GM19351 (cell line): ENCODE results near the gene COLQ.
A peak's percentile ranks its signal among the peaks of the same experiment; 100 is the strongest.

Experiments
- ATAC-seq: cut with Tn5 transposase; IDR thresholded peaks from one replicate; pipeline ENCODE4 v1.9.1; 2021; ENCODE audit warnings: mild to moderate bottlenecking, moderate library complexity; ENCODE audit not compliant: unreplicated experiment

Gene COLQ

DNA sequence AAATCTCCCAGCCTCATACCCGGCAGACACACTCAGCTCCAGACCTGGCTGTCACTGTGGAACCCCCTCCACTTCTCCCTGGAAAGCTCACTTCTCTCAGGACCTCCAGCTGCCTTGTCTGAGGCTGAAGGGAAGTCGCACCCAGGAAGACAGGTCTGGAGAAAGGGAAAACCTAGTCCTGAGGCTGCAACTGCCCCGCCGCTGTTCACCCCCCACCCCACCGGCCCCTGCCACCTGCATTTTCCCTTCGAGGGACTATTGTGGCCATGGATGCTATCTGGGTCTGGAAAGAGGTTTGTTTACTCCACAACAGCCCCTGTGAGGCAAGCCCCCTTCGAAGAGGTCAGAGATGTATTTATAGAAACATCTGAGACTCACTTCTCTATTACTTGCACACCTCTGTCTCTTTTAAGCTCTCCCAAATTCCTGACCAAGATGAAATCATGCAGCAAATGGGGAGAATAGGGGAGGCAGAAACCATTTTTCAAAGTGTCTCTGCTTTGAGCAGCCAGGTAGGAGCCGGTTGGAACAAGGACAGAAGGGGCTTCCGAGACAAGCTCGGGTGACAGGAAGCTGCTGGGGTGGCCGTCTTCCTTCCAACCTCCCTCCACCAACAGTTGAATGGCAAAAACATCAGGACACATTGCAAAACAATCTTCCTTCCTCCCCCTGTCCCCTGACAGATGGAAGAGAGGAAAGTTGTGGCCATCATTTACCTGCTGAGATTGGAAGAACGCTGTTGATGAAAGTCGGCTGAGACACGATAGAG lies 518 bp downstream of the COLQ start:
- no peak for ATAC-seq

DNA sequence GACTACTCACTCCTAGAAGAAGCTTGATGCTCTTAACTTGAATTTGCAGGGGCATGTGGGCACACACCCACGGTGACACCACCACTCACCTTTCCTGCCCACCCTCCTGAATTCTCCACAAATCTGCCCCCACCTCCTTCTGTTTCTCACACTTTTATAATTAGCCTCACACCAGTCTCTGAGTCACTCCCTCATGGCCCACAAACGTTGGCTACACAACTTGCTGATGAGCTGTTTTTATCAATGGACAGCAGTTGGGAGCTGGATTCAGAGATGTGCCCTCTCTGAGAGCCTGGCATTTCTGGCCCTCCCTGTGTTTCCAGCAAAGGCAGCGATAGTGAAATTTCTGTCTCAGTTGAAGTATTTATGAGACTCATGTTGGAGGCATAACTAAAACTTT lies 1.3 kb downstream of the COLQ start:
- no peak for ATAC-seq

DNA sequence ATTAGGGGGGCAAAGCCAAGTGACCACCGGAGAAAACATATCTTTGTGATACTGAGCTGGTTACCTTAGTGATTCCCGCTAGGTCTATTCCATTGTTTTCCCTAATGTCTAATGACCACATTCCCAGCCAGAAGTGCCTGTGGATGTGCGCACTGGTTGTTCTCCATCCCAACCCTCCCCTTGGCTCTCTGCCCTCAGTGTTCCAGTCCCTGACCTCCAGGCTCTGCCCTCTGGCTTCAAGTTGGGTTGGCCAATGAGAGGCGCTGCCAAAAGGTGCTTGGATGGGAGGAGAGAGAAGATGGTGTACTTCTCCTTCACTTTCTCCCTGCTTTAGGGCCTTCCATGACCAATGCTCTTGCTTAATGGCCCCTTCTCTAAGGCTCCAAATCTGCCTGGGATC lies 2.4 kb downstream of the COLQ start:
- no peak for ATAC-seq

DNA sequence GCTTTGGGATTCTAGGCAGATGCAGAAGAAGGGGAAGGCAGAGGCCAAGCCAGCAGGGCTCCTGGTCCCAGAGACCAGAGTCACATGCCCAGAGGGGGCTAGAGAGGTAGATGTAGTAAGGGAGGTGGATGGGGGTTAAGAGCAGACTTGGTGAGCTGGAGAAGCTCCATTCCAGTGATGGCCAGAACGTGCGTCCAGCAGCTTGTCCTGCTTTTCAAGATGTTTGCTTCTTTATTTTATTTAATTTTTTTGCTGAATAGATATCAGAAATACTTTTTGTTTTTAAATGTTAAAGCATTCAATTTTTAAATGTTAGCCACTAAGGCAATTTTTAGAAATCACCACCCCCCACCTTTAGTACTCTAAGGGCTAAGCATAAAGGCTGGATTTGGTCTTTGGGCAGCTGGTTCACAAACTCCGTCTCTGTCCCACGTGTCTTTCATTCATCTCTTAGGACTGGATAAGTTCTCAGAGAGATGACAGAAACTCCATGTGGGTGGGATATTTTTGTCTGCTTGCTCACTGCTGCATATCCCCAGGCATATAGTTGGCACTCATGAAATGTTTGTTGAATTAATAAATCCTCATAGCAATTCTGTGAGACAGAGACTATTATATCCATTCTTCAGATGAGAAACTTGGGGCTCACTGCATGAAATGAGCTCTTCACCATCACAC lies 6.7 kb downstream of the COLQ start:
- ATAC-seq: no peak

DNA sequence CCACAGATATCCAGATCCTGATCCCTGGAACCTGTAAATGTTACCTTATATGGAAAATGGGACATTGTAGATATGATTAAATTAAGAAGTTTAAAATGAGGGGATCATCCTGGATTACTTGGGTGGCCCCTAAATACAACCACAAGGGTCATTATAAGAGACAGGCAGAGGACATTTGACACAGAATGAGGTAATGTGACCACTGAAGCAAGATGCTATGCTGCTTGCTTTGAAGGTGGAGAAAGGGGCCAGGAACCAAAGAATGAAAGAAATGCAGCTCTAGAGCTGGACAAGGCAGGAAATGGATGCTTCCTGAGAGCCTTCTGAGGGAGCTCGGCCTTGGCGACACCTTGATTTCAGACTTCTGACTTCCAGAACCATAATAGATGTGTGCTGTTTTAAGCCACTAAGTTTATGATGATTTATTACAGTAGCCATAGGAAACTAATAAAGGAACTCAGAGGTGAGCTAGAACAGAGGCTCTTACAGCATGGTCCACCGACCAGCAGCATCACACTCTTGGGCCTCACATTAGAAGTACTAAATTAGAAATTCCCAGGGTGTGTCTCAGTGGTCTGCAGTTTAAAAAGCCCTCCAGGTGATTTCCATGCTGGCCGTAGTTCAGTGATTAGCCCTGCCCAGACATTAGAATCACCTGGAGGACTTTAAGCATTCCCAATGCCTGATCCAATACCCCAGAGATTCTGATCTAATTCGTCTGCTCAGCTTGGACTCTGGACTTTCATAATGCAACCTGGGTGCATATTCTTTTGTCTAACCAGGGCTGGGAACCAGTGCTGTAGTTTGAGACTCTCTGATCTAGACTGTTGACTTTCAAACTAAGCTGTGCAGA lies 7.5 kb downstream of the COLQ start:
- no peak for ATAC-seq

DNA sequence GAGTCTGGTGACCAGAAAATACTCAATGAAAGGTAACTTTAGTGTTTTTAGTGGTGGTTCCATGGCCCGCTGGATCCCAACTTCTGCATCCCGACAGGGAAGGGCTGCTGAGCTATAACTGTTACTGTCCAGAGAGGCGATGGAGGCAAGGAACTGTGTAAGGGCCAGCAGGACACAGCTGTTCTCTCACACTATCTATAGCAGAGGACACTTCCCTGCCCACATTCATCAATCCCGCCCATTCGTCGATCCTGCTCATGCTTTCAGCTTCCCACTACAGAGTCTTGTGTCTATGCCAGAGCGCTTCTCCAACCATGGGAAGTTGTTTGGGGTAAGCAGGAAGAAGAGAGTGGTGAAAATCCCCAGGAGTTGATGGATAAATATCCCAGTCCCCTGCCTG lies 8.4 kb downstream of the COLQ start:
- no peak for ATAC-seq

DNA sequence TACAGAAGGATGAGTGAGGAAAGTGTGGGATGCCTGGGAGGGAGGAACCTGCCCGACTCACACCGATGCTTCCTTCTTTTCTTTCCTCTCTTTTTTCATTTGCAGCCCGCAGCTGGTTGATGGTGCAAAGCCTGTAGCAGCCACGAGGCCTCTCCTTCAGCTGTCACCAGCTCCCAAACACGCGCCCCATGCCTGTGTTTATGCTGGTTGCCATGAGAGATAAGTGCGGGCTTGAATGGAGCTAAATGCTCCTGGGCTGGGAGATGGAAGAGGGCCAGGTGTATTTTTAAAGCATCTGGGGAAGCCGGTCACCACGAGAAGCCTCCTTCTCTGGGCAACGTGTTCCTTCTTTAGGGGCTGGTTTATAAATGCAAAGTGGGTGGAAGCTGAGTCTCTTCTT lies 9.3 kb downstream of the COLQ start:
- ATAC-seq: no peak

DNA sequence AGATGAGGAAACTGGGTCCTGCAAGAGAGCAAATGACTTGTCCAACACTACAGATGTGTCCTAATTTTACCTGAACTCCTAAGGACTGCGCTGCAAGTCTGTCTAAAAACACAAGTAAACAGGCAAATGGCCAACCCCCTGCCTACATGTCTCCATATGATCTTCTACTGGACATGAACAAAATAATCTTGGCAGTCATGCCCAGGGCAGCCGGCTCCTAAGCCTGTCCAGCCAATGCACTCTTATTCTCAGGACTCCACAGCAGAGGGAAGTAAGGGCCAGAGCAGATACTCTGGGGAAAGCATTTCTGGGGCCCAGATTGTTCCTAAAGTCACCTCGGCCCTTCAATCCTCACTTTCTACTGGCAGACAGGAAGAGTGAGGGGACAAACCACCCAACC lies 10.3 kb downstream of the COLQ start:
- ATAC-seq: no peak

DNA sequence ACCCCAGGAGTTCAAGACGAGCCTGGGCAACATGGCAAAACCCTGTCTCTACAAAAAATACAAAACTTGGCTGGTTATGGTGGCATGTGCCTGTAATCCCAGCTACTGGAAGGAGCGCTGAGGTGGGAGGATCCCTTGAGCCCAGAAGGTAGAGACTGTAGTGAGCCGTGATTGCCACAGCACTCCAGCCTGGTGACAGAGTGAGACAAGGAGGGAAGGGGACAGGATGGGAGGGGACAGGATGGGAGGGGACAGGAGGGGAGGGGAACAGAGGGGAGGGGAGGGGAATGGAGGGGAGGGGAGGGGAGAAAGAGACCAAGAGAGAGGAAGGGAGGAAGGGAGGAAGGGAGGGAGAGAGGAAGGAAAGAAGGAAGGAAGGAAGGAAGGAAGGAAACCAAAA lies 11.0 kb downstream of the COLQ start:
- no peak for ATAC-seq

DNA sequence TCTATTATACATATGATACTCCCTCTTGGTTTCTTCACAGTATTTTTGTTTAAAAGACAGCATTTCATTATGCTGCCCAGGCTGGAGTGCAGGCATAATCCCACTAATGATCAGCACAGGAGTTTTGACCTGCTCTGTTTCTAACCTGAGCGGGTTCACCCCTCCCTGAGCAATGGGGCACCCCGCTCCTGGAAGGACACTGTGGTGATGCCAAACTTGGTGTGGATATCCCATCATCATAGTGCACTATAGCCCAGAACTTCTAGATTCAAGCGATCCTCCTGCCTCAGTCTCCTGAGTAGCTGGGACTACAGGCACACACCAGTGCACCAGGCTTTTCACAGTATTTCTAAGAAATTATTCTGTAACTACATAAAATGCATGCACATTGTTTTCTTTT lies 14.9 kb downstream of the COLQ start:
- no peak for ATAC-seq

DNA sequence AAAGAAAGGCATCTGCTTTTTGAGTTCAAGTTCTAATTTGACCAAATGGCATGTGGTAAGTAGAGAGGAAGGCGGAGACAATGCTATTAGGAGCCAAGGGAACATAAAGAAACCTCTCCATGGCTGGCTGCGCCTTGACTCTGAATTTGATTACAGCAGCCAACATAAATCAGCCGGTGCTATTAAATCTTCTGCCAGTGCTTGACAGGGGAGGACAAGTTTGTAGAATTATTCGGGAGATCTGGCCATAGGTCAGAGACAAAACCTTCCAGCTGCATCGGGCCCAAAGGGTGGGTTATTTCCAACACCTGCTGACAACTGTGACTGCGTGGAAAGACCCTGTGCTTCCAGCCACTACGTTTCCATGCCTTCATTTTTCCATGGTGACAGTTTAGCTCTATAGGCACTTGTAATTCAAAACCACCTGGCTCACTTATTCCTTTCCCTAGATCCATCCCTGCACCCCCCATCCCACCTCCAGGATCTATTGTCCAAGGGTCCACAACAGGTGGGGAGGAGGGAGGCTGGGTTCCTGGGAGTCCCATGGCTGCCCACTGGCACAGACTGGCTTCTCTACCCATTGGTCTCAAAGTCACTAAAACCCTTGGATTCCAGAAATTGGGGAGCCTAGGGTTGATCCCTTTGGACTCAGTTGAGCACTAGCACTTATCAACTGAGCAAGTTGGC lies 15.9 kb downstream of the COLQ start:
- ATAC-seq: no peak

DNA sequence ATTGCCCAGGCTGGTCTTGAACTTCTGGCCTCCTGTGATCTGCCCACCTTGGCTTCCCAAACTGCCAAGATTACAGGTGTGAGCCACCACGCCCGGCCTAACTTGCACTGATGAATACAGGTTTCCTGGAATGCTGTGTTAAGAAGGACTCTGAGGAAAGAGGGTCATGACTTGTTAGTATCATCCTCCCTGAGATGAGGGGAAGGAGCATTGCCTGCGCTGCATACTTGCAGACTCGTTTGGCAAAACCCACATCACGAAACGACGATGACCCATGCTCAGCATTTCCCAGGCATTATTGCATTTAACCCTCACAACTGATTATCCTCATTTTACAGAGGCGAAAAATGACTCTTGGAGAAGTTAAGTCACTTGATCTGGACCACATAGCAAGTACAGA lies 18.9 kb downstream of the COLQ start:
- ATAC-seq: no peak

DNA sequence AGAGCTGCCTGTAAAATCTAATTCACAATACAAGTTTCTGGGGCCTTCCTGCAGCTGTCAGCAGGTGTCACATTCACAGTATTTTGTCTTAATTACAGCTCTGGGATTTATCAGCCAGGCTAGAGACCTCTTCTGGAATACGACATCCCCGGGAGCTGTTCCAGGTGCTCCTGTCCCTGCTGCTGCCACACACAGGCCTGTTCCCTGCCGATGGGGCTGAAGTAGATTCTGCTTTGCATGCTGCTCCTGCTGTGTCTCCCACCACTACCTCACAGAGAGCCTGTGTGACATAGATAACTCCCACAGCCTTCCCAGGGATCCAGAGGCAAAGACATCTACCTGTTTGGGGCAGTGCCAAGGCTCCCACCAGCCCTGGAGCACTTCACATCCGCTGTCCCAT lies 20.4 kb downstream of the COLQ start:
- no peak for ATAC-seq

DNA sequence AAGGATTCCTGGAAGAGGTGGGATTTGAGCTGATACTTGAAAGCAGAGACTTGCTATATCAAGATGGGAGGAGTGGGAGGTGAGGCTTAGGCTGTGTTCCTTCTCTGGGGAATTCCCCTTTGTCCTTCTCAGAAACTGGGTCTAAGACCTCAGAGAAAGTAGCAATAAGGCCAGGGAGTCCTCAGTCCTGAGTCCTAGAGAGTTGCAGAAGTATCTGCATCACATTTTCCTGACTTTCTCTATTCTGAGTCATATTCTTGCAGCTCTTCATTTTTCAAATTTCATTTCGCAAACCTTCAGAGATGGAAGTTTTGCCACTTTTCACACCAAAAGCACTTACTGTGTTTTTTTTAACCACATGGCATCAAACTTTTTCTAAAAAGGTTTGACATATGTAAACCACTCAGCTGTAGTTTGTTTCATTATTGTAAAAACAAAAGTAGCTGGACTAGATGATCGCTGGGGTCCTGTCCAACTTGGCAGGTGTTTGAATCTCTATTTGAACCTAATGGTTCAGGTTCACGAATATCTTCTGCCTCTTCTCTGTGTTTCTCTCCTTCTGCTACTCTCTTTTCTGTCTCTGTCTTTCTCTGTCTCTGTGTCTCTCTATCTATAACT lies 21.3 kb downstream of the COLQ start:
- peak; percentile 52 for ATAC-seq

DNA sequence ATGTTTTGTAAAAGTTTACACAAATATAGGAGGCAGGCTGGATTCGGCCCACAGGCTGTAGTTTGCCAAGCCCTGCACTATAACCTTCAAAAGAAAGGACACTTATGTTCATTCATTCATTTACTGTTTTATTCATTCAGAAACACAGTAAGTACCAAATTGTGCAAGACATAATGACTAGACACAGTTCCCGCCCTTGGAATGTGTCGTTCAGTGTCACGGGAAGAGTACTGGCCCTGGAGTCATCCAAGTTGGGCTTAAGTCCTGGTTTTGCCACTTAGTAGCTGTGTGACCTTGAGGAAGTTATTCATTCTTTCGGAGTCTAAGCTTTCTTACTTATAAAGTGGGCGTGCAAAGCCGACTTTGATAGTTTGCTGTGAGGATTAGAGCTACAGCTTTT lies 22.0 kb downstream of the COLQ start:
- no peak for ATAC-seq

DNA sequence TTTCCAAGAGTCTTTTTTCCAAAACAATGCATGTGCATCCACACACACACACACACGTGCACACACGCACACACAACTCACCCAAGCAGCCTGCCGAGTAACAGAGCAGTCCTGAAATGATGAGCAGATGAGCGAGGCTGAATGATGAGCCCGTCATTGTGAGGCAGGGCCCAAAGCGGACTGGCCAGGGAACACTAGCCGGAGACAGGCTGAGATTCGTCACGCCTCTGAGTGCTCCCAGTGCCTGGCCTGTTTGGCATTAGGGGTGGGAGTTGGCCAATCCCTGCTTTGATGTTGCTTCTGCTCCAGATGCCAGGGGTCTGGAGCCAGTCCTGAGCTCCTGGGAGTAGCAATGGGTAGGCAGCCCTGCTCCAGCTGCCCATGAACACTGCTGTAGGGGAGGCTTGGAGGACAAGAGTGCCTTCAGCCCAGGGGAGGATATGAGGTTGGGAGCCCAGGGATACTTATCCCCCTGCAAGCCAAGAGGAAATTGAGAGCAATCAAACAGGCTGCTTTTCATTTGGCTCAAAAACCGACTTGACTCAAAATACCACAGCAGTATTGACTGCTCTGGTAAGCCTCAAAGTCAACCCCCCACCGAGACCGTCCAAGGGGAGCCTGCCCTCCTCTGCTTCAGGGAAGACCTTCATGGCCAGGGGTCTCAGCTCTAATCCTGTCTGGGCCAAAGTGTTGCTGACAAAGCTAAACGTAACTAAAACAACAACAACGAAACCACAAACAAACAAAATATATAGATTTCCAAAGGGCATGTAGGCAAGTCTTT lies 22.9 kb downstream of the COLQ start:
- ATAC-seq: no peak

DNA sequence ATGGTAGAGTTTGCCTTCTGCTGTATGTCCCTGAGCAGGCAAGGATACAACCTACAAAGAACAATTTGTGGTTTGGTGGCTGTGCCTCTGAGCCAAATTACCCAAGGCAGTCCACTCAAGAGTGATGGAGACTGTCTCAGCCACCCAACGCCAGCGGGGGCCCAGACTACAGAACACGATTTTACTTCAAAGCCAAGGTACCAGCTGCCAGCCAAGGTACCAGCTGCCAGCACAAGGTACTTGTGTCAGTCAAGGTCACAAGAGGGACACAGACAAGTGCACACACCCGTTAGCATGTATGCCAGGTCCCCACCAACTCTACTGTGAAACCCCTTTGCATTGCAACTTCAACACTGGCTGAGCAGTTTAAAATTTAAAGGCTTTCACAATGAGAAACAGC lies 23.5 kb downstream of the COLQ start:
- ATAC-seq: no peak

DNA sequence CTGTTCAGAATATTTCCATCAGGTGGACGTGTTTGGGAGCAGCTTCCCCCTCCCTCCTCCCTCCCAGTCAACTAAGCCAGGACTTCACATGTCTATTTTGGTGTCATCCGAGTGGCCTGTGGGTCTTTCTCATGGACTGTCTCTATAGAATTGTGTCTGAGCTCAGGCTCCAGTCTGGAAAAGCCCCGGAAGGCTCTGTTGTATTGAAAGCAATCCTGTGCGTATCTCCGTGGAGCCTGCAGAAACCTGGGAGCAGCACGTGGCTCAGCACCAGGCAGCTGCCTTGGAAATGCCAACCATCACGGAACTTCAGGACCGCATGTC lies 25.2 kb downstream of the COLQ start:
- no peak for ATAC-seq

DNA sequence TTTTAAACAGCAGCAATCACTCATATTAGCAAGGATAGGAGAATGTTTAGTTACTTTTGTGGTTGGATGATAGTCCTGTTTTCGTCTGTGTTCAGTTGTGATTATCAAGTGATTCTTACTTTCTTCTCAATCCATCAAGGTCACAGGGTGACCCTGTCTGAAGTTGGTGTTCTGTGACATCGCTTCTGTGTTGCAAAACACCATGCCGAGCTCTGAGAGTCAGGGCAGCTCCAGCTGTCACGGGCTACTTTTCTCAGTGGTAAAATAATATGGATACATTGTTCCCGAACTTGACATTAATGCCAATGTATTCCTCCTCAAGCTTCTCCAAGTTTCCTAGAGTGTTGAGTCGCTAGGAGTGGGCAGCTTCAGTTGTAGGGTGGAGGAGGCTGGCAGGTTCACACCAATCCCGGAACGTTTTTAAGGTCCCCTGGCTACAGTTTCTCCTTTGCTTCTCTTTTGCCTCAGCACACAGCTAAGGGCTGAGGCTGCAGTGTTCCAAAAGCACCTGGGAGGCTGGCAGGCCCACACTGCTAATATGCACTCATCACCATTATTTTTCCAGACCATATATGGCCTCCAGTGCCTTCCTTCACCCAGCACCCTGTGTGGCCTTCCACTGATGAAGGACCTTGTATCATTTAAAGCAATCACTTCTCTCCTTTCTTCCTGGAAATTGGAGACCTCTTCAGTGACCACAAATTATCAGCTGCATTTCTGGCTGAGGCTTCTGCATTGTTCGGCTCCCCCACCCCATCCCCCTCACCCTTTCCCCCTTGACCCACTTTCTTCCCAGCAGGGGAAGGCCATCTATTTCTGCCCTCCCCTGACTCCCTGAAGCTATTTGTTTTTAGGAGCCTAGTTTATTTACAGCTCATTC lies 25.8 kb downstream of the COLQ start:
- no peak for ATAC-seq
